H1 (cell line): ENCODE results near the gene DAP. TPM values are rescaled to one million over a fixed set of nuclear protein-coding genes. Genes with fewer than 3 reads are reported as not detected.

Experiments used
- CTCF ChIA-PET: fragments of 300-600 bp; sonication (Branson Sonifier 250); formaldehyde crosslinking; loops from one replicate; lab custom pipeline; 2021; ENCODE audit not compliant: partially characterized antibody; lab: Charles Lee
- POLR2A ChIA-PET: fragments of 300-600 bp; sonication (Branson Sonifier 250); formaldehyde crosslinking; loops from one replicate; lab custom pipeline; 2021; ENCODE audit warnings: inconsistent platforms; ENCODE audit not compliant: partially characterized antibody; lab: Charles Lee
- DNase-seq, 2 experiments: peaks; one replicate each; pipeline versions ENCODE4 v3.0.0 to v3.0.0-alpha.2; 2010 to 2022; ENCODE audit warnings: low spot score in 2 of 2, low read depth in 1 of 2, mixed read lengths in 1 of 2
- FAIRE-seq: peaks from 2 replicates; lab custom pipeline; 2011; peaks lifted over from hg19 to GRCh38; lab: Jason Lieb, UNC
- H2AFZ ChIP-seq: 2 replicates; pipeline ENCODE4 v1.8.1; 2012; ENCODE audit warnings: low read length, inconsistent platforms
- H2AK5ac ChIP-seq: 2 replicates; pipeline ENCODE4 v1.6.1; 2013; ENCODE audit warnings: low read depth, low read length
- H2BK120ac ChIP-seq: replicated peaks from 2 replicates; pipeline ENCODE3; 2013; ENCODE audit warnings: low read depth, low read length, inconsistent platforms
- H2BK12ac ChIP-seq: 2 replicates; pipeline ENCODE4 v1.6.1; 2013; ENCODE audit warnings: low read depth, low read length
- H2BK15ac ChIP-seq: 2 replicates; pipeline ENCODE4 v1.6.1; 2013; ENCODE audit warnings: low read length
- H2BK20ac ChIP-seq: 2 replicates; pipeline ENCODE4 v1.6.1; 2013; ENCODE audit warnings: low read length
- H2BK5ac ChIP-seq: 2 replicates; pipeline ENCODE4 v1.6.1; 2013; ENCODE audit warnings: low read depth, low read length
- H3K14ac ChIP-seq: 2 replicates; pipeline ENCODE4 v1.6.1; 2013; ENCODE audit warnings: inconsistent platforms; ENCODE audit not compliant: insufficient read length
- H3K18ac ChIP-seq: 2 replicates; pipeline ENCODE4 v1.6.1; 2013; ENCODE audit warnings: low read length; ENCODE audit errors: extremely low read depth
- H3K23ac ChIP-seq: 2 replicates; pipeline ENCODE4 v1.6.1; 2013; ENCODE audit warnings: inconsistent platforms; ENCODE audit not compliant: insufficient read length
- H3K23me2 ChIP-seq: 2 replicates; pipeline ENCODE4 v1.6.1; 2013; ENCODE audit warnings: low read depth, low read length
- H3K27ac ChIP-seq: 2 replicates; pipeline ENCODE4 v1.6.1; 2011; ENCODE audit warnings: low read depth, low read length, inconsistent platforms
- H3K27me3 ChIP-seq, 4 experiments: replicated peaks in 1 of 4; 1 replicate in 1 of 4; 2 replicates in 3 of 4; pipeline versions ENCODE4 v1.6.1 to v1.8.1; 2011 to 2013; ENCODE audit warnings: low read length in 3 of 4, mild to moderate bottlenecking in 3 of 4, inconsistent platforms in 2 of 4, mixed read lengths in 2 of 4, moderate library complexity in 1 of 4; ENCODE audit not compliant: control insufficient read depth in 3 of 4, insufficient read depth in 3 of 4; ENCODE audit errors: extremely low read depth in 1 of 4
- H3K36me3 ChIP-seq, 4 experiments: 2 replicates each; pipeline versions ENCODE4 v1.6.1 to v1.8.1; 2011 to 2013; ENCODE audit warnings: mild to moderate bottlenecking in 4 of 4, low read length in 3 of 4, moderate library complexity in 2 of 4, control low read depth in 1 of 4, inconsistent platforms in 1 of 4; ENCODE audit not compliant: insufficient read depth in 4 of 4, control insufficient read depth in 2 of 4
- H3K4ac ChIP-seq: replicated peaks from 2 replicates; pipeline ENCODE3; 2013; ENCODE audit warnings: low read length, low read depth, mixed read lengths, inconsistent platforms; ENCODE audit not compliant: insufficient read length
- H3K4me1 ChIP-seq, 4 experiments: replicated peaks in 1 of 4; 1 replicate in 1 of 4; 2 replicates in 3 of 4; pipeline versions ENCODE4 v1.6.1 to v1.8.1; 2011 to 2013; ENCODE audit warnings: low read length in 3 of 4, inconsistent platforms in 2 of 4, mixed read lengths in 1 of 4; ENCODE audit not compliant: insufficient read depth in 4 of 4, control insufficient read depth in 3 of 4
- H3K4me2 ChIP-seq, 2 experiments: 2 replicates each; pipeline versions ENCODE4 v1.6.1 to v1.8.1; 2011 to 2013; ENCODE audit warnings: low read depth in 2 of 2, low read length in 2 of 2, control low read depth in 1 of 2, inconsistent platforms in 1 of 2, mild to moderate bottlenecking in 1 of 2; ENCODE audit not compliant: insufficient read depth in 1 of 2
- H3K4me3 ChIP-seq, 4 experiments: fragments of 200-600, 300-600 bp in 1 of 4; sonication (generic), shearing (Covaris generic), sonication (Bioruptor Twin) in 1 of 4; 2 replicates each; pipeline versions ENCODE4 v1.5.1 to v1.8.1; 2011 to 2016; ENCODE audit warnings: low read length in 4 of 4, low read depth in 3 of 4, control low read depth in 2 of 4, inconsistent platforms in 2 of 4, mild to moderate bottlenecking in 2 of 4, mixed read lengths in 1 of 4, moderate library complexity in 1 of 4; ENCODE audit not compliant: insufficient read depth in 2 of 4; ENCODE audit errors: extremely low read depth in 1 of 4
- H3K56ac ChIP-seq: replicated peaks from 2 replicates; pipeline ENCODE3; 2013; ENCODE audit warnings: low read depth, mild to moderate bottlenecking, mixed read lengths, low read length, inconsistent platforms; ENCODE audit not compliant: insufficient read length
- H3K79me1 ChIP-seq: 2 replicates; pipeline ENCODE4 v1.6.1; 2013; ENCODE audit warnings: low read depth, low read length, control low read depth
- H3K79me2 ChIP-seq, 2 experiments: 2 replicates each; pipeline versions ENCODE4 v1.6.1 to v1.8.1; 2012 to 2013; ENCODE audit warnings: low read length in 2 of 2, mild to moderate bottlenecking in 2 of 2, inconsistent platforms in 1 of 2; ENCODE audit not compliant: insufficient read depth in 2 of 2, control insufficient read depth in 1 of 2
- H3K9ac ChIP-seq, 4 experiments: replicated peaks in 1 of 4; 1 replicate in 1 of 4; 2 replicates in 3 of 4; pipeline versions ENCODE4 v1.6.1 to v1.8.1; 2011 to 2013; ENCODE audit warnings: low read depth in 3 of 4, low read length in 3 of 4, control low read depth in 2 of 4, mild to moderate bottlenecking in 2 of 4, moderate library complexity in 2 of 4, inconsistent platforms in 1 of 4; ENCODE audit errors: extremely low read depth in 1 of 4
- H3K9me3 ChIP-seq, 2 experiments: 2 replicates each; pipeline versions ENCODE4 v1.6.1 to v1.8.1; 2012 to 2013; ENCODE audit warnings: mild to moderate bottlenecking in 2 of 2, moderate library complexity in 2 of 2, control low read depth in 1 of 2, inconsistent platforms in 1 of 2, low read depth in 1 of 2, low read length in 1 of 2, mixed read lengths in 1 of 2; ENCODE audit not compliant: insufficient read depth in 2 of 2
- H4K20me1 ChIP-seq, 2 experiments: replicated peaks in 1 of 2; 2 replicates each; pipeline versions ENCODE3 to v1.8.1; 2011 to 2013; ENCODE audit warnings: inconsistent platforms in 2 of 2, low read length in 2 of 2, mild to moderate bottlenecking in 1 of 2; ENCODE audit not compliant: insufficient read depth in 2 of 2, control insufficient read depth in 1 of 2
- H4K5ac ChIP-seq: 2 replicates; pipeline ENCODE4 v1.6.1; 2013; ENCODE audit warnings: low read length, low read depth, mixed read lengths, inconsistent platforms; ENCODE audit not compliant: insufficient read length
- H4K8ac ChIP-seq: 2 replicates; pipeline ENCODE4 v1.8.0; 2013; ENCODE audit warnings: mild to moderate bottlenecking, moderate library complexity, low read length, inconsistent platforms; ENCODE audit not compliant: insufficient read depth; ENCODE audit errors: extremely low read depth
- H4K91ac ChIP-seq: replicated peaks from 2 replicates; pipeline ENCODE3; 2013; ENCODE audit warnings: low read length, mixed read lengths, inconsistent platforms; ENCODE audit not compliant: insufficient read length
- CHD1 ChIP-seq: IDR thresholded peaks from 2 replicates; pipeline ENCODE4 v1.6.1; 2012; ENCODE audit warnings: low read depth, low read length, improper control_type of control experiment
- JUND ChIP-seq: IDR thresholded peaks from 2 replicates; pipeline ENCODE4 v1.6.1; 2011; ENCODE audit warnings: mild to moderate bottlenecking, improper control_type of control experiment, low read length
- WGBS, 2 experiments: shearing (Covaris generic) in 1 of 2; methylation state at CpG; one replicate each; pipeline versions ENCODE4 v1.1.6 to v1.1.7; 2013 to 2015; ENCODE audit warnings: low lambda C conversion rate in 2 of 2, mixed read lengths in 2 of 2, inconsistent platforms in 1 of 2, low coverage in 1 of 2, missing lambda C conversion rate in 1 of 2; ENCODE audit not compliant: insufficient replicate concordance in 2 of 2, insufficient coverage in 1 of 2, insufficient read length in 1 of 2; ENCODE audit errors: extremely low coverage in 1 of 2, missing lambda C conversion rate in 1 of 2; 5-methylcytosine and 5-hydroxymethylcytosine counted together
- polyA plus RNA-seq, 7 experiments: library from polyadenylated mRNA; depleted of rRNA in 3 of 7; stranded (reverse) in 5 of 7; unstranded in 2 of 7; fragments of >200 nt in 5 of 7; fragments of 200-250 nt in 2 of 7; gene quantifications; 1 replicate in 5 of 7; 2 replicates in 1 of 7; 4 replicates in 1 of 7; pipeline versions ENCODE4 v1.2.1 to v1.2.3, GENCODE V29; 2011 to 2013; ENCODE audit warnings: missing spikeins in 2 of 7, mixed read lengths in 2 of 7
- total RNA-seq: library from RNA; stranded (reverse); fragmentation: NEBNext Ultra II Directional; extraction: Animal tissue kit (Norgen Biotek cat#: 25700); gene quantifications from 2 replicates; pipeline ENCODE4 v1.2.1, GENCODE V29; 2021

Gene DAP
- total and polyA plus RNA-seq, 2 of the 8 experiments (the other 6 are each of a cell fraction or from before 2014, with no cell fraction given): 26.2 to 44.4 TPM

DNA sequence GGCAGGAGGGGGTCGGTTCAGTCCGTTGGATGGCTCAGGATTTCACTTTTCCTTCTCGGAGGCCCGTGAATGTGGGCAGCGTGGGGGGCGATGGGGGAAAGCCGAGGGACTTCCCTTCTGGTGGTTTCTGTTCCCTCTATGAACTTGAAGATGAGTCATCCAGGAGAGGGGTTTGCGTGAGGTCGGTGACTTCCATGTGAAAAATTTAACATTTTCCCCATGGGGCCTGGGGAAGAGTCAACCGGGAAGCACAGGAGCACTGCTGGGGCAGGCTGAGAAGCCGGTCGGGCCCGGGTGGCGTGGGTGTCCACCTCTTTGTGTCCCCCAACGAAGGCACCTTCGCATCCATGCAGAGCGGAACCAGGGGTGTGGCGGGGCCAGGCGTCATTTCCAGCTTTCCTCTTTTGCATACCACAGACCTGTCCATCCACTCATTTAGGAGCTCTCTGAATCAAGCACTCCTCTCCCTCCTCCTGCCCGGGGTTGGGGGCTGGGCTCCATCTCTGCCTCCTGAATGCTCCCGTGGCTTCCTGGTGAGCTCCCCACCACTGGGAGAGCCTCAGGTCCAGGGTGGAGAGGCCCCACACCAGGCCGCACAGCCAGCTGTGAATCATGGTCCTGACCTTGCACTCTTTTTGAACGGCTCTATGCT lies 128.8 kb downstream of the DAP start:
- no peaks in the 10 kb centered on the region for H3K27me3 ChIP-seq
- no peak overlapping the region for H3K4me3 ChIP-seq
- no peak overlapping the region for H3K56ac ChIP-seq
- H3K79me2 ChIP-seq: peaks cover 0 to 9% of the 10 kb centered on the region in 2 experiments; a peak in 1 of 4 replicates
- peaks cover 3% of the 10 kb centered on the region for H3K23me2 ChIP-seq
- TF ChIP-seq CHD1: no peak
- TF ChIP-seq JUND: peak; percentile 53; the same call in 1 of the 2 replicates
- TF ChIP-seq, all 59 proteins: peak for 1
- Histone ChIP-seq H4K8ac (no peak overlapping the region), H3K79me1 (no peaks in the 10 kb centered on the region), H3K4ac (no peak overlapping the region), H3K4me2 (no peak overlapping the region; a peak in 1 of 4 replicates), H3K4me1 (peaks cover 14 to 36% (median 28%) of the 10 kb centered on the region in 4 experiments), H3K9ac (no peak overlapping the region), H2BK12ac (peak overlapping the region; percentile 72; the same call in 1 of the 2 replicates), H2BK20ac (no peak overlapping the region), H2BK15ac (no peak overlapping the region), H2BK5ac (peak overlapping the region; percentile 88; the same call in 1 of the 2 replicates), H2AK5ac (no peak overlapping the region), H3K27ac (no peak overlapping the region), H4K5ac (no peak overlapping the region), H3K18ac (peak overlapping the region; percentile 62; the same call in 1 of the 2 replicates), H3K36me3 (no peaks in the 10 kb centered on the region), H2AFZ (no peak overlapping the region), H3K9me3 (no peaks in the 10 kb centered on the region), H4K91ac (peak overlapping the region; percentile 72), H3K14ac (no peak overlapping the region), H3K23ac (no peak overlapping the region), H2BK120ac (no peak overlapping the region), H4K20me1 (no peaks in the 10 kb centered on the region)
- DNase-seq (no peak), FAIRE-seq (no peak)
- CTCF ChIA-PET: interaction anchor here (0.6 to 1.5 kb wide), 4 partner anchors 8 to 180 kb away, joined by 3 read pairs; no protein-coding TSS in a partner anchor
- POLR2A ChIA-PET: interaction anchor here (0.6 to 1.9 kb wide), 2 partner anchors 14 to 181 kb away, joined by 3 to 5 read pairs; no protein-coding TSS in a partner anchor
- 67% methylated on average over 22 of the region's 23 CpGs; no CpG with 5 or more reads in 1 of the 2 experiments for WGBS, 2 experiments
